IMR-90 (cell line): ENCODE data around the gene ARHGEF37. TPM values are rescaled to one million over a fixed set of nuclear protein-coding genes. Genes with fewer than 3 reads are reported as not detected.

Experiments
- ATAC-seq: fragments of 200-7000 bp; cut with Tn5 transposase; 2 replicates; pipeline ENCODE4 v1.9.1; 2020; ENCODE audit warnings: low read depth, mild to moderate bottlenecking, moderate library complexity
- BruUV-seq: library from RNA; stranded (reverse); fragments of 400-500 nt; replicated peaks from 2 replicates; lab custom pipeline; 2021; lab: Mats Ljungman, UMichigan
- CTCF ChIA-PET: fragments of 300-600 bp; formaldehyde crosslinking; extraction: SDS; loops from one replicate; lab custom pipeline; 2021; ENCODE audit warnings: antibody characterized with exemption; lab: Yijun Ruan, JAX
- POLR2A ChIA-PET: fragments of 300-600 bp; sonication (Branson Sonifier 250); formaldehyde crosslinking; loops from one replicate; lab custom pipeline; 2022; ENCODE audit warnings: antibody characterized with exemption; ENCODE audit not compliant: unreplicated experiment; lab: Charles Lee
- DNase-seq: peaks from one replicate; pipeline ENCODE4 v3.0.0; 2013
- H2AFZ ChIP-seq: replicated peaks from 2 replicates; pipeline ENCODE3; 2013; ENCODE audit warnings: low read length, mild to moderate bottlenecking; ENCODE audit not compliant: poor library complexity
- H2AK5ac ChIP-seq: 2 replicates; pipeline ENCODE4 v1.6.1; 2013; ENCODE audit warnings: low read depth, low read length, inconsistent platforms
- H2AK9ac ChIP-seq: replicated peaks from 2 replicates; pipeline ENCODE3; 2013; ENCODE audit warnings: mild to moderate bottlenecking, low read depth, low read length, moderate library complexity; ENCODE audit not compliant: poor library complexity
- H2BK120ac ChIP-seq: 2 replicates; pipeline ENCODE4 v1.6.1; 2013; ENCODE audit warnings: low read depth, low read length, inconsistent platforms
- H2BK15ac ChIP-seq: 3 replicates; pipeline ENCODE4 v1.6.1; 2013; ENCODE audit warnings: low read depth, low read length, inconsistent platforms
- H2BK20ac ChIP-seq: 2 replicates; pipeline ENCODE4 v1.6.1; 2013; ENCODE audit warnings: low read depth, mild to moderate bottlenecking, inconsistent platforms, low read length, moderate library complexity
- H2BK5ac ChIP-seq: 2 replicates; pipeline ENCODE4 v1.6.1; 2013; ENCODE audit warnings: mild to moderate bottlenecking, low read depth, low read length, inconsistent platforms; ENCODE audit not compliant: poor library complexity, severe bottlenecking
- H3K14ac ChIP-seq: replicated peaks from 2 replicates; pipeline ENCODE4 v1.6.1; 2013; ENCODE audit warnings: low read depth, low read length, inconsistent platforms
- H3K18ac ChIP-seq: 2 replicates; pipeline ENCODE4 v1.6.1; 2013; ENCODE audit warnings: low read depth, low read length, control low read depth
- H3K23ac ChIP-seq: 2 replicates; pipeline ENCODE4 v1.6.1; 2013; ENCODE audit warnings: low read depth, low read length, inconsistent platforms
- H3K27ac ChIP-seq: 2 replicates; pipeline ENCODE4 v1.5.1; 2013; ENCODE audit warnings: mild to moderate bottlenecking, control low read depth, low read length; ENCODE audit not compliant: insufficient read depth
- H3K27me3 ChIP-seq: 2 replicates; pipeline ENCODE4 v1.6.1; 2013; ENCODE audit warnings: low read length; ENCODE audit not compliant: control insufficient read depth, insufficient read depth
- H3K36me3 ChIP-seq: 2 replicates; pipeline ENCODE4 v1.6.1; 2013; ENCODE audit warnings: low read length, mixed read lengths; ENCODE audit not compliant: control insufficient read depth, insufficient read depth
- H3K4ac ChIP-seq: 2 replicates; pipeline ENCODE4 v1.6.1; 2013; ENCODE audit warnings: low read depth, low read length, inconsistent platforms
- H3K4me1 ChIP-seq: 2 replicates; pipeline ENCODE4 v1.6.1; 2013; ENCODE audit warnings: low read length, mixed read lengths; ENCODE audit not compliant: control insufficient read depth, insufficient read depth
- H3K4me2 ChIP-seq: 2 replicates; pipeline ENCODE4 v1.6.1; 2013; ENCODE audit warnings: low read depth, mild to moderate bottlenecking, control low read depth, low read length, moderate library complexity
- H3K4me3 ChIP-seq: 2 replicates; pipeline ENCODE4 v1.5.1; 2013; ENCODE audit warnings: low read depth, mild to moderate bottlenecking, control low read depth, low read length, moderate library complexity; ENCODE audit not compliant: insufficient read depth
- H3K56ac ChIP-seq: 2 replicates; pipeline ENCODE4 v1.6.1; 2013; ENCODE audit warnings: low read length, inconsistent platforms; ENCODE audit not compliant: insufficient read depth; ENCODE audit errors: extremely low read depth
- H3K79me1 ChIP-seq, 2 experiments: 2 replicates each; pipeline ENCODE4 v1.6.1; 2013; ENCODE audit warnings: low read length in 2 of 2, inconsistent platforms in 1 of 2, low read depth in 1 of 2
- H3K9ac ChIP-seq: 2 replicates; pipeline ENCODE4 v1.6.1; 2013; ENCODE audit warnings: low read depth, low read length, control low read depth
- H3K9me1 ChIP-seq: 2 replicates; pipeline ENCODE4 v1.6.1; 2013; ENCODE audit warnings: low read length, inconsistent platforms; ENCODE audit not compliant: insufficient read depth
- H3K9me3 ChIP-seq: 2 replicates; pipeline ENCODE4 v1.6.1; 2013; ENCODE audit warnings: low read length; ENCODE audit not compliant: control insufficient read depth, insufficient read depth
- H4K20me1 ChIP-seq: 2 replicates; pipeline ENCODE4 v1.6.1; 2013; ENCODE audit warnings: low read length, inconsistent platforms; ENCODE audit not compliant: insufficient read depth
- H4K5ac ChIP-seq: 2 replicates; pipeline ENCODE4 v1.6.1; 2013; ENCODE audit warnings: mild to moderate bottlenecking, low read depth, low read length, control low read depth
- H4K8ac ChIP-seq, 2 experiments: 2 replicates each; pipeline ENCODE4 v1.6.1; 2013; ENCODE audit warnings: low read depth in 2 of 2, low read length in 2 of 2, control low read depth in 1 of 2, inconsistent platforms in 1 of 2
- H4K91ac ChIP-seq: 2 replicates; pipeline ENCODE4 v1.6.1; 2013; ENCODE audit warnings: low read depth, low read length, inconsistent platforms; ENCODE audit not compliant: insufficient read depth
- BHLHE40 ChIP-seq: fragments of 150-350 bp; IDR thresholded peaks from 2 replicates; pipeline ENCODE4 v1.6.1; 2016; ENCODE audit warnings: mild to moderate bottlenecking, low read depth, low read length
- CEBPB ChIP-seq: IDR thresholded peaks from 2 replicates; pipeline ENCODE4 v1.6.1; 2012; ENCODE audit warnings: low read depth, low read length, improper control_type of control experiment
- CHD1 ChIP-seq: IDR thresholded peaks from 2 replicates; pipeline ENCODE4 v1.6.1; 2012; ENCODE audit warnings: low read depth, low read length, improper control_type of control experiment
- CTCF ChIP-seq: conservative IDR thresholded peaks from 2 replicates; pipeline ENCODE4 v1.5.1; 2012; ENCODE audit warnings: mild to moderate bottlenecking, low read depth, low read length, improper control_type of control experiment
- ELK1 ChIP-seq: fragments of 150-350 bp; IDR thresholded peaks from 2 replicates; pipeline ENCODE4 v1.6.1; 2016; ENCODE audit warnings: low read depth, mild to moderate bottlenecking, low read length, moderate library complexity, borderline replicate concordance
- FOS ChIP-seq: fragments of 150-350 bp; IDR thresholded peaks from 2 replicates; pipeline ENCODE4 v1.6.1; 2016; ENCODE audit warnings: low read depth, low read length
- MAFK ChIP-seq: IDR thresholded peaks from 2 replicates; pipeline ENCODE4 v1.6.1; 2012; ENCODE audit warnings: low read depth, low read length, improper control_type of control experiment
- MAZ ChIP-seq: IDR thresholded peaks from 2 replicates; pipeline ENCODE4 v1.6.1; 2012; ENCODE audit warnings: low read depth, mild to moderate bottlenecking, low read length, improper control_type of control experiment, moderate library complexity, borderline replicate concordance
- MXI1 ChIP-seq: IDR thresholded peaks from 2 replicates; pipeline ENCODE4 v1.6.1; 2012; ENCODE audit warnings: low read depth, mild to moderate bottlenecking, low read length, moderate library complexity, borderline replicate concordance
- NFE2L2 ChIP-seq: fragments of 150-350 bp; IDR thresholded peaks from 2 replicates; pipeline ENCODE4 v1.6.1; 2016; ENCODE audit warnings: low read depth, mild to moderate bottlenecking, low read length
- POLR2A ChIP-seq: IDR thresholded peaks from 2 replicates; pipeline ENCODE4 v1.6.1; 2012; ENCODE audit warnings: mild to moderate bottlenecking, low read depth, low read length
- RAD21 ChIP-seq: IDR thresholded peaks from 2 replicates; pipeline ENCODE4 v1.6.1; 2012; ENCODE audit warnings: low read length, improper control_type of control experiment
- RCOR1 ChIP-seq: IDR thresholded peaks from 2 replicates; pipeline ENCODE4 v1.6.1; 2012; ENCODE audit warnings: mild to moderate bottlenecking, low read length, improper control_type of control experiment; ENCODE audit not compliant: insufficient replicate concordance
- RFX5 ChIP-seq: IDR thresholded peaks from 2 replicates; pipeline ENCODE4 v1.8.0; 2012; ENCODE audit warnings: low read depth, mild to moderate bottlenecking, low read length, moderate library complexity
- SMC3 ChIP-seq: fragments of 150-350 bp; IDR thresholded peaks from 2 replicates; pipeline ENCODE4 v1.6.1; 2016; ENCODE audit warnings: low read depth, mild to moderate bottlenecking, antibody characterized with exemption, low read length, moderate library complexity
- USF2 ChIP-seq: fragments of 150-350 bp; IDR thresholded peaks from 2 replicates; pipeline ENCODE4 v1.6.1; 2017; ENCODE audit warnings: mild to moderate bottlenecking, antibody characterized with exemption, low read length, low read depth
- WGBS, 2 experiments: methylation state at CpG; one replicate each; pipeline versions ENCODE4 v1.1.5 to v1.1.7; 2013; ENCODE audit warnings: missing lambda C conversion rate in 2 of 2; ENCODE audit not compliant: insufficient read length in 1 of 2; ENCODE audit errors: extremely low coverage in 2 of 2; 5-methylcytosine and 5-hydroxymethylcytosine counted together
- dilution Hi-C: fragments of 300-500 bp; cut with HindIII; formaldehyde crosslinking; loops from one replicate; pipeline ENCODE4 v1.14.3; 2018; ENCODE audit warnings: low sequenced_read_pairs; ENCODE audit not compliant: unreplicated experiment
- in situ Hi-C: fragments of 300-500 bp; cut with MboI; formaldehyde crosslinking; loops from 3 replicates; pipeline ENCODE4 v1.14.3; 2019; ENCODE audit warnings: low sequenced_read_pairs, inconsistent platforms, mixed read lengths
- intact Hi-C: fragments of 100-400 bp; cut with micrococcal nuclease; formaldehyde crosslinking; loops from 2 replicates; pipeline ENCODE4 v1.10.0; 2022
- polyA plus RNA-seq, 3 experiments: library from polyadenylated mRNA; depleted of rRNA; stranded (reverse); fragments of >200 nt; gene quantifications; 2 replicates each; pipeline ENCODE4 v1.2.3, GENCODE V29; 2012; ENCODE audit warnings: low replicate concordance in 1 of 3
- total RNA-seq: library from RNA; depleted of rRNA; stranded (reverse); fragments of >200 nt; gene quantifications from 2 replicates; pipeline ENCODE4 v1.2.3, GENCODE V29; 2012

ARHGEF37 gene
- total and polyA plus RNA-seq, 2 of the 4 experiments (the other 2 are of a cell fraction), result 0.39 to 0.54 TPM

GRCh38 chr5:149629421-149629820, 48.1 kb downstream of the ARHGEF37 start:
- Histone ChIP-seq H3K4me3 (no peak overlapping the region), H3K27ac (no peak overlapping the region), H2AK5ac (no peak overlapping the region), H4K91ac (no peak overlapping the region), H2AK9ac (no peak overlapping the region), H3K4me2 (no peak overlapping the region), H3K9me3 (no peaks in the 10 kb centered on the region), H3K23ac (no peak overlapping the region), H3K18ac (no peak overlapping the region), H3K9ac (no peak overlapping the region), H4K20me1 (no peaks in the 10 kb centered on the region), H3K4ac (no peak overlapping the region), H4K8ac (no peak overlapping the region), H2BK15ac (no peak overlapping the region), H3K56ac (no peak overlapping the region), H2BK20ac (no peak overlapping the region), H3K9me1 (peaks cover 6% of the 10 kb centered on the region; the same call in 1 of the 2 replicates), H3K36me3 (no peaks in the 10 kb centered on the region), H3K4me1 (peaks cover 9% of the 10 kb centered on the region), H3K14ac (no peak overlapping the region), H2BK120ac (no peak overlapping the region), H2AFZ (no peak overlapping the region), H3K79me1 (no peaks in the 10 kb centered on the region), H4K5ac (no peak overlapping the region), H2BK5ac (no peak overlapping the region), H3K27me3 (peaks cover 3% of the 10 kb centered on the region; the same call in 1 of the 2 replicates)
- CTCF ChIA-PET, result no interaction called here
- no peak for DNase-seq
- no peak for TF ChIP-seq FOS
- TF ChIP-seq ELK1, result no peak
- TF ChIP-seq CTCF, result no peak
- no peak for TF ChIP-seq SMC3
- TF ChIP-seq RCOR1, result no peak
- no peak for TF ChIP-seq BHLHE40
- TF ChIP-seq MAZ, result no peak
- no peak for TF ChIP-seq CEBPB
- TF ChIP-seq RFX5, result no peak
- TF ChIP-seq POLR2A, result no peak
- TF ChIP-seq RAD21, result no peak
- TF ChIP-seq USF2, result no peak
- TF ChIP-seq NFE2L2, result no peak
- no peak for TF ChIP-seq MXI1
- TF ChIP-seq MAFK, result no peak
- TF ChIP-seq CHD1, result no peak
- in situ Hi-C loops (loop anchor here (25.0 kb wide), 2 partner anchors 583 to 808 kb away; partner anchors contain the start of gene RPS14), intact Hi-C loops (no loop called here), dilution Hi-C loops (no loop called here)
- WGBS, 2 experiments, result 93% methylated on average over 2 of the region's 5 CpGs; no CpG with 5 or more reads in 1 of the 2 experiments
- no TSS peak for BruUV-seq
- POLR2A ChIA-PET, result no interaction called here
- no peak for ATAC-seq
